Neural cell (in vitro differentiated cells): ENCODE data around the gene TBCEL.

Experiments
- CTCF ChIP-seq: fragments of 450-650 bp; IDR thresholded peaks from 2 replicates; pipeline ENCODE4 v1.5.1; 2014; ENCODE audit warnings: antibody characterized with exemption, mild to moderate bottlenecking, moderate library complexity; ENCODE audit not compliant: poor library complexity, severe bottlenecking
- EZH2 ChIP-seq: fragments of 200-600, 300-800 bp; shearing (Covaris generic), sonication (generic); IDR thresholded peaks from 2 replicates; pipeline ENCODE4 v1.6.1; 2014; ENCODE audit warnings: antibody characterized with exemption, low read length, borderline replicate concordance, mild to moderate bottlenecking; ENCODE audit not compliant: insufficient read depth, poor library complexity, severe bottlenecking
- POLR2AphosphoS5 ChIP-seq: IDR thresholded peaks from 2 replicates; pipeline ENCODE4 v1.6.1; 2012
- REST ChIP-seq: IDR thresholded peaks from 2 replicates; pipeline ENCODE4 v1.6.1; 2012; ENCODE audit warnings: borderline replicate concordance

- TF ChIP-seq CTCF (no peak), EZH2 (no peak), POLR2AphosphoS5 (no peak), REST (no peak)
Measured at GRCh38 chr11:121104312-121104762, 80.4 kb downstream of the TBCEL start.
